GM12878 (cell line): ENCODE results near the gene EXOC5. TPM values are rescaled to one million over a fixed set of nuclear protein-coding genes. Genes with fewer than 3 reads are reported as not detected.

Experiments
- ATAC-seq: fragments of 200-7000 bp; cut with Tn5 transposase; 3 replicates; pipeline ENCODE4 v1.9.1; 2020; ENCODE audit warnings: mild to moderate bottlenecking, moderate library complexity
- BruUV-seq: library from RNA; stranded (reverse); fragments of 400-500 nt; replicated peaks from 2 replicates; lab custom pipeline; 2021; lab: Mats Ljungman, UMichigan
- CTCF ChIA-PET: fragments of 300-600 bp; sonication (Branson Sonifier 250); formaldehyde crosslinking; extraction: SDS; loops from one replicate; lab custom pipeline; 2021; ENCODE audit warnings: inconsistent platforms; lab: Yijun Ruan, JAX
- POLR2A ChIA-PET: fragments of 350-600 bp; formaldehyde crosslinking; extraction: SDS; loops from one replicate; lab custom pipeline; 2021; ENCODE audit warnings: inconsistent platforms; lab: Charles Lee
- RAD21 ChIA-PET: fragments of 300-600 bp; sonication (Branson Sonifier 250); formaldehyde crosslinking; loops from one replicate; lab custom pipeline; 2023; ENCODE audit warnings: antibody characterized with exemption; ENCODE audit not compliant: unreplicated experiment; lab: Charles Lee
- SMC1A ChIA-PET: fragments of 300-600 bp; sonication (Branson Sonifier 250); formaldehyde crosslinking; loops from one replicate; lab custom pipeline; 2023; ENCODE audit not compliant: unreplicated experiment, uncharacterized antibody; lab: Charles Lee
- DNase-seq: peaks from one replicate; pipeline ENCODE4 v3.0.0-alpha.2; 2011; ENCODE audit warnings: low read depth, low spot score
- FAIRE-seq: peaks from 3 replicates; lab custom pipeline; 2011; peaks lifted over from hg19 to GRCh38; lab: Jason Lieb, UNC
- H2AFZ ChIP-seq: 2 replicates; pipeline ENCODE4 v1.6.0; 2011; ENCODE audit warnings: low read depth, low read length, control low read depth; ENCODE audit not compliant: control insufficient read depth
- H3K27ac ChIP-seq: 2 replicates; pipeline ENCODE4 v1.5.1; 2011; ENCODE audit warnings: control low read depth; ENCODE audit not compliant: control insufficient read depth, insufficient read depth
- H3K27me3 ChIP-seq, 2 experiments: replicated peaks in 1 of 2; 2 replicates each; pipeline versions ENCODE4 v1.6.0 to v1.6.1; 2011; ENCODE audit warnings: low read length in 1 of 2; ENCODE audit not compliant: control insufficient read depth in 2 of 2, insufficient read depth in 2 of 2
- H3K36me3 ChIP-seq, 2 experiments: 2 replicates each; pipeline ENCODE4 v1.5.1; 2011; ENCODE audit warnings: low read length in 1 of 2; ENCODE audit not compliant: control insufficient read depth in 2 of 2, insufficient read depth in 2 of 2
- H3K4me1 ChIP-seq: 2 replicates; pipeline ENCODE4 v1.6.1; 2011; ENCODE audit warnings: mild to moderate bottlenecking, low read length, moderate library complexity, mixed read lengths; ENCODE audit not compliant: control insufficient read depth, insufficient read depth
- H3K4me2 ChIP-seq: 2 replicates; pipeline ENCODE4 v1.6.0; 2011; ENCODE audit warnings: control low read depth; ENCODE audit not compliant: control insufficient read depth, insufficient read depth
- H3K4me3 ChIP-seq: fragments of 200-600 bp; sonication (generic); 2 replicates; pipeline ENCODE4 v1.5.1; 2016
- H3K79me2 ChIP-seq: 2 replicates; pipeline ENCODE4 v1.6.0; 2011; ENCODE audit warnings: low read length; ENCODE audit not compliant: control insufficient read depth, insufficient read depth
- H3K9ac ChIP-seq: 2 replicates; pipeline ENCODE4 v1.8.0; 2011; ENCODE audit warnings: low read length, control low read depth, mixed read lengths; ENCODE audit not compliant: control insufficient read depth, insufficient read depth
- H3K9me3 ChIP-seq: replicated peaks from 3 replicates; pipeline ENCODE4 v1.5.1; 2011; ENCODE audit warnings: mild to moderate bottlenecking, low read length; ENCODE audit not compliant: control insufficient read depth, insufficient read depth
- H4K20me1 ChIP-seq: 2 replicates; pipeline ENCODE4 v1.6.0; 2011; ENCODE audit not compliant: control insufficient read depth, insufficient read depth
- BHLHE40 ChIP-seq, 2 experiments: fragments of 450-650 bp in 1 of 2; IDR thresholded peaks; 2 replicates each; pipeline ENCODE4 v1.6.1; 2011 to 2017; ENCODE audit warnings: low read depth in 2 of 2, borderline replicate concordance in 1 of 2, improper control_type of control experiment in 1 of 2, low read length in 1 of 2, mild to moderate bottlenecking in 1 of 2
- CBX3 ChIP-seq: fragments of 200-600 bp; sonication (generic); IDR thresholded peaks from 2 replicates; pipeline ENCODE4 v1.6.1; 2016; ENCODE audit warnings: low read depth, borderline replicate concordance
- CEBPZ ChIP-seq: fragments of 150-350 bp; IDR thresholded peaks from 2 replicates; pipeline ENCODE4 v1.6.1; 2016; ENCODE audit warnings: low read depth, low read length
- EED ChIP-seq: sonication (generic); IDR thresholded peaks from 2 replicates; pipeline ENCODE4 v1.6.1; 2016; ENCODE audit warnings: antibody characterized with exemption, low read depth
- ETV6 ChIP-seq, 2 experiments: fragments of 450-650 bp in 1 of 2; IDR thresholded peaks in 1 of 2; conservative IDR thresholded peaks in 1 of 2; 2 replicates each; pipeline ENCODE4 v1.6.1; 2014; ENCODE audit warnings: antibody characterized with exemption in 1 of 2, borderline replicate concordance in 1 of 2, low read depth in 1 of 2, mild to moderate bottlenecking in 1 of 2, moderate library complexity in 1 of 2
- IKZF2 ChIP-seq, 2 experiments: fragments of 450-650 bp; IDR thresholded peaks; 2 replicates each; pipeline ENCODE4 v1.6.1; 2017; ENCODE audit warnings: mild to moderate bottlenecking in 2 of 2, moderate library complexity in 2 of 2
- POLR2A ChIP-seq: IDR thresholded peaks from 2 replicates; pipeline ENCODE4 v1.6.1; 2011; ENCODE audit warnings: low read depth, mild to moderate bottlenecking, low read length
- POLR2AphosphoS2 ChIP-seq: IDR thresholded peaks from 2 replicates; pipeline ENCODE4 v1.6.1; 2011; ENCODE audit warnings: low read depth, mild to moderate bottlenecking, low read length, improper control_type of control experiment, moderate library complexity
- SREBF1 ChIP-seq: IDR thresholded peaks from 2 replicates; pipeline ENCODE4 v1.6.1; 2012; ENCODE audit warnings: mild to moderate bottlenecking, low read length
- YY1 ChIP-seq: IDR thresholded peaks from 2 replicates; pipeline ENCODE4 v1.6.1; 2011; ENCODE audit warnings: low read depth, mild to moderate bottlenecking, low read length
- WGBS: methylation state at CpG from one replicate; pipeline ENCODE4 v1.1.6; 2016; ENCODE audit warnings: low lambda C conversion rate; ENCODE audit not compliant: insufficient replicate concordance, insufficient coverage; ENCODE audit errors: missing lambda C conversion rate; 5-methylcytosine and 5-hydroxymethylcytosine counted together
- in situ Hi-C: fragments of 300-500 bp; cut with MboI; formaldehyde crosslinking; loops from 9 replicates; pipeline ENCODE4 v1.14.3; 2018; ENCODE audit warnings: mixed read lengths
- intact Hi-C: fragments of 100-400 bp; cut with micrococcal nuclease; formaldehyde crosslinking; loops from one replicate; pipeline ENCODE4 v1.14.2; 2022; ENCODE audit not compliant: unreplicated experiment
- polyA plus RNA-seq, 11 experiments: library from polyadenylated mRNA; depleted of rRNA in 4 of 11; unstranded in 6 of 11; stranded (reverse) in 5 of 11; fragments of >200 nt; fragmentation: Nextera tagmentation in 4 of 11; fragmentation: Illumina TruSeq in 1 of 11; extraction: Ambion mirVana in 4 of 11; extraction: Trizol in 1 of 11; gene quantifications; 1 replicate in 1 of 11; 2 replicates in 10 of 11; pipeline versions ENCODE4 v1.2.1 to v1.2.3, GENCODE V29; 2011 to 2016; ENCODE audit warnings: inconsistent platforms in 2 of 11, missing spikeins in 2 of 11, low read depth in 1 of 11
- total RNA-seq, 4 experiments: library from RNA; depleted of rRNA in 3 of 4; stranded (reverse); fragments of >200 nt in 3 of 4; fragmentation: Illumina TruSeq in 1 of 4; extraction: Trizol in 1 of 4; gene quantifications; 2 replicates each; pipeline versions ENCODE4 v1.2.1 to v1.2.3, GENCODE V29; 2013 to 2021
- TF ChIP-seq, protein P1 (sequence below): fragments of 450-650 bp; formaldehyde crosslinking; IDR thresholded peaks from 2 replicates; pipeline ENCODE4 v1.4.0; 2022; ENCODE audit warnings: mild to moderate bottlenecking, moderate library complexity
- TF ChIP-seq, protein P2 (sequence below): IDR thresholded peaks from 2 replicates; pipeline ENCODE4 v1.6.1; 2011; ENCODE audit warnings: borderline replicate concordance, low read depth, mild to moderate bottlenecking, moderate library complexity, mixed read lengths, low read length; ENCODE audit not compliant: insufficient read depth; ENCODE audit errors: extremely low read length

The EXOC5 gene
- total and polyA plus RNA-seq, 10 of the 15 experiments (the other 5 are each of a cell fraction or from before 2014, with no cell fraction given): 10.3 to 101 (median 43.6) TPM

- POLR2A ChIA-PET: no interaction called here
- H3K79me2 ChIP-seq: peaks cover 29% of the 10 kb centered on the region
- intact Hi-C loops: no loop called here
- no peak overlapping the region for H3K9ac ChIP-seq
- H3K4me1 ChIP-seq: peaks cover 4% of the 10 kb centered on the region; the same call in 1 of the 2 replicates
- in situ Hi-C loops: no loop called here
- SMC1A ChIA-PET: no interaction called here
- H3K4me2 ChIP-seq: no peak overlapping the region
- no peaks in the 10 kb centered on the region for H3K27me3 ChIP-seq
- no peak overlapping the region for H3K27ac ChIP-seq
- CTCF ChIA-PET: interaction anchor here (0.6 kb wide), 1 partner anchor 1558 kb away, joined by 3 read pairs; no protein-coding TSS in a partner anchor
- H4K20me1 ChIP-seq: no peaks in the 10 kb centered on the region
- H2AFZ ChIP-seq: no peak overlapping the region
- TF ChIP-seq BHLHE40 (IDR thresholded peaks at IDR 0.05; ENCODE audit: borderline replicate concordance in 1 of 2, low read depth in 2 of 2, low read length in 1 of 2) (no peak), SREBF1 (no peak), POLR2A (no peak), POLR2AphosphoS2 (no peak), CBX3 (no peak), EED (no peak), IKZF2 (IDR thresholded peaks at IDR 0.05) (no peak), YY1 (no peak), CEBPZ (no peak), ETV6 (conservative IDR thresholded peaks at IDR 0.05 in 1 of 2, IDR thresholded peaks at IDR 0.05 in 1 of 2; ENCODE audit: borderline replicate concordance in 1 of 2, low read depth in 1 of 2) (no peak)
- TF ChIP-seq, protein P1, sequence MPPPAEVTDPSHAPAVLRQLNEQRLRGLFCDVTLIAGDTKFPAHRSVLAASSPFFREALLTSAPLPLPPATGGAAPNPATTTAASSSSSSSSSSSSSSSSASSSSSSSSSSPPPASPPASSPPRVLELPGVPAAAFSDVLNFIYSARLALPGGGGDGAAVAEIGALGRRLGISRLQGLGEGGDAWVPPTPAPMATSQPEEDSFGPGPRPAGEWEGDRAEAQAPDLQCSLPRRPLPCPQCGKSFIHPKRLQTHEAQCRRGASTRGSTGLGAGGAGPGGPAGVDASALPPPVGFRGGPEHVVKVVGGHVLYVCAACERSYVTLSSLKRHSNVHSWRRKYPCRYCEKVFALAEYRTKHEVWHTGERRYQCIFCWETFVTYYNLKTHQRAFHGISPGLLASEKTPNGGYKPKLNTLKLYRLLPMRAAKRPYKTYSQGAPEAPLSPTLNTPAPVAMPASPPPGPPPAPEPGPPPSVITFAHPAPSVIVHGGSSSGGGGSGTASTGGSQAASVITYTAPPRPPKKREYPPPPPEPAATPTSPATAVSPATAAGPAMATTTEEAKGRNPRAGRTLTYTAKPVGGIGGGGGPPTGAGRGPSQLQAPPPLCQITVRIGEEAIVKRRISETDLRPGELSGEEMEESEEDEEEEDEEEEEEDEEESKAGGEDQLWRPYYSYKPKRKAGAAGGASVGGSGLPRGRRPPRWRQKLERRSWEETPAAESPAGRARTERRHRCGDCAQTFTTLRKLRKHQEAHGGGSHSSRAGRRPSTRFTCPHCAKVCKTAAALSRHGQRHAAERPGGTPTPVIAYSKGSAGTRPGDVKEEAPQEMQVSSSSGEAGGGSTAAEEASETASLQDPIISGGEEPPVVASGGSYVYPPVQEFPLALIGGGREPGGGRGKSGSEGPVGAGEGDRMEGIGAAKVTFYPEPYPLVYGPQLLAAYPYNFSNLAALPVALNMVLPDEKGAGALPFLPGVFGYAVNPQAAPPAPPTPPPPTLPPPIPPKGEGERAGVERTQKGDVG (CRISPR knock-in tag): no peak
- TF ChIP-seq, protein P2, sequence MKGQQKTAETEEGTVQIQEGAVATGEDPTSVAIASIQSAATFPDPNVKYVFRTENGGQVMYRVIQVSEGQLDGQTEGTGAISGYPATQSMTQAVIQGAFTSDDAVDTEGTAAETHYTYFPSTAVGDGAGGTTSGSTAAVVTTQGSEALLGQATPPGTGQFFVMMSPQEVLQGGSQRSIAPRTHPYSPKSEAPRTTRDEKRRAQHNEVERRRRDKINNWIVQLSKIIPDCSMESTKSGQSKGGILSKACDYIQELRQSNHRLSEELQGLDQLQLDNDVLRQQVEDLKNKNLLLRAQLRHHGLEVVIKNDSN: no peak
- no TSS peak for BruUV-seq
- H3K36me3 ChIP-seq: peaks cover 2 to 14% of the 10 kb centered on the region in 2 experiments
- ATAC-seq (no peak), DNase-seq (no peak), FAIRE-seq (no peak)
- H3K9me3 ChIP-seq: peaks cover 2% of the 10 kb centered on the region; the same call in 1 of the 3 replicates
- H3K4me3 ChIP-seq: no peak overlapping the region
- WGBS: 94% methylated on average over 3 of the region's 3 CpGs
- RAD21 ChIA-PET: no interaction called here
Observed at GRCh38 chr14:57277062-57277461, 8.4 kb upstream of the EXOC5 start.
